ENCODE measurements around the gene ROCK2. TPM values are rescaled to one million over a fixed set of nuclear protein-coding genes. Genes with fewer than 3 reads are reported as not detected.

The ROCK2 gene
- total and polyA plus RNA-seq, 2 of the 13 experiments (the other 11 are each of a cell fraction or from before 2014, with no cell fraction given) = 38.1 to 119 TPM

DNA sequence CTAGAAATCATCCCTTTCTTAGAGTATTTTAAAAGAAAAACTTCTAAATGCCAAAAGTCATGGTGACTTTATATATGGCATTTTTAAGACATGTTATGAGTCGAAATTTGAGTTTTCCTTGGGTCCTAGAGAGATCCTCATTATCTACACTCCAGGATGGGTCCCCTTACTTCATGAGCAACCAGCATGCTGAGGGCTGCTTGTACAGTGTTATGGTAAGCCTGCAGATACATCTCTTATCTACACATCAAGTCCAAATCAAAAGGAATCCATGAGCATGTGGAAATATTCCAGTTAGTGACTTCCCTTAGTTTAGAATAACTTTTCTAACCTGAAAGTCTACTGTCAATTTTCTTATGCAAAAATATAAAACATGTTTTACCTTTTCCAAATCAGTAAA, 130.5 kb downstream of the ROCK2 start:
- ChIA-PET CTCF (ENCODE audit: low intra/inter-chr PET ratio, low total read pairs) (no interaction called here), POLR2A (no interaction called here)
- no peaks in the 10 kb centered on the region for H3K9me3 ChIP-seq (ENCODE audit: low read length)
- no peaks in the 10 kb centered on the region for H3K4me1 ChIP-seq (ENCODE audit: insufficient read depth, low read length)
- intact Hi-C loops (cut with micrococcal nuclease; ENCODE audit: unreplicated experiment) = no loop called here
- H3K4me3 ChIP-seq (replicated peaks in 1 of 3; ENCODE audit: insufficient read depth in 1 of 3, low read depth in 2 of 3, low read length in 3 of 3) = no peak overlapping the region
- H3K27ac ChIP-seq (ENCODE audit: extremely low read length, insufficient read depth, low read length) = no peak overlapping the region
- ATAC-seq (peak; percentile 17; the same call in 1 of the 3 replicates), FAIRE-seq (no peak), DNase-seq (ENCODE audit: low spot score) (no peak)
- no peak overlapping the region for H3K4me2 ChIP-seq (ENCODE audit: low read depth, low read length)
- in situ Hi-C loops (cut with HindIII; ENCODE audit: extremely low pct_ligation_motif_present, low pct_unique_long_range_greater_than_20kb) = no loop called here
- no peaks in the 10 kb centered on the region for H3K27me3 ChIP-seq (ENCODE audit: control insufficient read depth in 1 of 2, insufficient read depth in 2 of 2, low read length in 2 of 2)
- H3K79me2 ChIP-seq (ENCODE audit: insufficient read depth, low read length) = no peaks in the 10 kb centered on the region
- peaks cover 33 to 96% of the 10 kb centered on the region in 2 experiments for H3K36me3 ChIP-seq (replicated peaks in 1 of 2; ENCODE audit: control insufficient read depth in 1 of 2, insufficient read depth in 2 of 2, low read length in 2 of 2)
- H2AFZ ChIP-seq (ENCODE audit: low read length) = no peak overlapping the region
- H4K20me1 ChIP-seq (ENCODE audit: insufficient read depth, low read length) = peaks cover 4% of the 10 kb centered on the region; the same call in 1 of the 2 replicates
- no TSS peak for BruUV-seq (replicated peaks)
- peak; percentile 88 for TF ChIP-seq RBM22 (optimal IDR thresholded peaks at IDR 0.05; ENCODE audit: low read length)
- no peak for TF ChIP-seq ZNF136 (CRISPR knock-in tag; IDR thresholded peaks at IDR 0.05; ENCODE audit: low read depth)
- no peak overlapping the region for H3K9ac ChIP-seq (ENCODE audit: insufficient read depth, low read depth, low read length)
- WGBS (ENCODE audit: low lambda C conversion rate) = 94% methylated on average over 1 of the region's 1 CpG

DNA sequence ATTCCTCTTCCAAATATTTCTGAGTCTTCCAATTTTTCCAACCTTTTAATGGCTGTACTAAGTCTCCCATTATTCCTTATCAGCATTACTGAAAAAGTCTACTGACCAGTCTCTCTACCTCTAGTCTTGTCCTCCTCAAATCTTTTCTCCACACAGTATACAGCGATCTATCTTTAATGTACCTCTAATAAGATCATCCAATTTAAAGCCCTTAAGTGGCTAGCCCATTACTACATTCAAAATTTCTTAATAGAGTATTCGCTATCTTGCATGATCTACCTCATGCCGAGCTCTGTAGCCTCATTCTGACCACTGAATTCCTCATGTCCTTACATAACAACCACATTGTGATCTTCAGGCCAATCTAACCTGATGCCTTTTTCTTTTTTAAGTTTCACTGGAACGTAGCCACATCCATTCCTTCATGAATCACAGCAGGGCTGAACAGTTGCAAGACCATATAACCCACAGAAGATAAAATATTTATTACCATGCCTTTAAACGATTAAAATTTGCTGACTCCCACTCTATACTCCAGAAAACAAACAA, 131.3 kb downstream of the ROCK2 start:
- no peak overlapping the region for H3K4me3 ChIP-seq (replicated peaks in 1 of 3; ENCODE audit: insufficient read depth in 1 of 3, low read depth in 2 of 3, low read length in 3 of 3)
- H2AFZ ChIP-seq (ENCODE audit: low read length) = no peak overlapping the region
- no peaks in the 10 kb centered on the region for H3K4me1 ChIP-seq (ENCODE audit: insufficient read depth, low read length)
- ChIA-PET CTCF (ENCODE audit: low intra/inter-chr PET ratio, low total read pairs) (no interaction called here), POLR2A (interaction anchor here (1.2 kb wide), 1 partner anchor 131 kb away, joined by 3 read pairs; the partner anchor contains the start of gene ROCK2)
- no peaks in the 10 kb centered on the region for H3K9me3 ChIP-seq (ENCODE audit: low read length)
- H4K20me1 ChIP-seq (ENCODE audit: insufficient read depth, low read length) = peaks cover 4% of the 10 kb centered on the region; the same call in 1 of the 2 replicates
- TF ChIP-seq, protein P1, sequence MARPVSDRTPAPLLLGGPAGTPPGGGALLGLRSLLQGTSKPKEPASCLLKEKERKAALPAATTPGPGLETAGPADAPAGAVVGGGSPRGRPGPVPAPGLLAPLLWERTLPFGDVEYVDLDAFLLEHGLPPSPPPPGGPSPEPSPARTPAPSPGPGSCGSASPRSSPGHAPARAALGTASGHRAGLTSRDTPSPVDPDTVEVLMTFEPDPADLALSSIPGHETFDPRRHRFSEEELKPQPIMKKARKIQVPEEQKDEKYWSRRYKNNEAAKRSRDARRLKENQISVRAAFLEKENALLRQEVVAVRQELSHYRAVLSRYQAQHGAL (CRISPR knock-in tag; IDR thresholded peaks at IDR 0.05; ENCODE audit: not compliant biosample characterization) = no peak
- TF ChIP-seq MAFK (conservative IDR thresholded peaks at IDR 0.05 in 1 of 2, IDR thresholded peaks at IDR 0.05 in 1 of 2; ENCODE audit: low read length in 2 of 2) (peak in 1 of 2 experiments; percentile 56; a peak in 2 of 4 replicates), ZSCAN29 (CRISPR knock-in tag; conservative IDR thresholded peaks at IDR 0.05) (no peak), HOXD1 (CRISPR knock-in tag; IDR thresholded peaks at IDR 0.05) (no peak), ZNF329 (CRISPR knock-in tag; IDR thresholded peaks at IDR 0.05; ENCODE audit: low read depth) (no peak), HNRNPUL1 (IDR thresholded peaks at IDR 0.05; ENCODE audit: low read depth, low read length) (no peak), JUN (CRISPR knock-in tag; IDR thresholded peaks at IDR 0.05) (no peak), MBNL3 (CRISPR knock-in tag; conservative IDR thresholded peaks at IDR 0.05) (no peak), ZNF367 (CRISPR knock-in tag; IDR thresholded peaks at IDR 0.05; ENCODE audit: borderline replicate concordance) (no peak)
- TF ChIP-seq, protein P2, sequence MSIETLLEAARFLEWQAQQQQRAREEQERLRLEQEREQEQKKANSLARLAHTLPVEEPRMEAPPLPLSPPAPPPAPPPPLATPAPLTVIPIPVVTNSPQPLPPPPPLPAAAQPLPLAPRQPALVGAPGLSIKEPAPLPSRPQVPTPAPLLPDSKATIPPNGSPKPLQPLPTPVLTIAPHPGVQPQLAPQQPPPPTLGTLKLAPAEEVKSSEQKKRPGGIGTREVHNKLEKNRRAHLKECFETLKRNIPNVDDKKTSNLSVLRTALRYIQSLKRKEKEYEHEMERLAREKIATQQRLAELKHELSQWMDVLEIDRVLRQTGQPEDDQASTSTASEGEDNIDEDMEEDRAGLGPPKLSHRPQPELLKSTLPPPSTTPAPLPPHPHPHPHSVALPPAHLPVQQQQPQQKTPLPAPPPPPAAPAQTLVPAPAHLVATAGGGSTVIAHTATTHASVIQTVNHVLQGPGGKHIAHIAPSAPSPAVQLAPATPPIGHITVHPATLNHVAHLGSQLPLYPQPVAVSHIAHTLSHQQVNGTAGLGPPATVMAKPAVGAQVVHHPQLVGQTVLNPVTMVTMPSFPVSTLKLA (IDR thresholded peaks at IDR 0.05) = peak; percentile 41; the same call in 1 of the 2 replicates
- 89% methylated on average over 5 of the region's 5 CpGs for WGBS (ENCODE audit: low lambda C conversion rate)
- no peaks in the 10 kb centered on the region for H3K79me2 ChIP-seq (ENCODE audit: insufficient read depth, low read length)
- no peak overlapping the region for H3K27ac ChIP-seq (ENCODE audit: extremely low read length, insufficient read depth, low read length)
- intact Hi-C loops (cut with micrococcal nuclease; ENCODE audit: unreplicated experiment) = no loop called here
- in situ Hi-C loops (cut with HindIII; ENCODE audit: extremely low pct_ligation_motif_present, low pct_unique_long_range_greater_than_20kb) = no loop called here
- H3K9ac ChIP-seq (ENCODE audit: insufficient read depth, low read depth, low read length) = no peak overlapping the region
- H3K27me3 ChIP-seq (ENCODE audit: control insufficient read depth in 1 of 2, insufficient read depth in 2 of 2, low read length in 2 of 2) = no peaks in the 10 kb centered on the region
- no peak overlapping the region for H3K4me2 ChIP-seq (ENCODE audit: low read depth, low read length)
- no peak for FAIRE-seq
- H3K36me3 ChIP-seq (replicated peaks in 1 of 2; ENCODE audit: control insufficient read depth in 1 of 2, insufficient read depth in 2 of 2, low read length in 2 of 2) = peaks cover 34 to 94% of the 10 kb centered on the region in 2 experiments
- BruUV-seq (replicated peaks) = no TSS peak
- ATAC-seq = no peak
- DNase-seq (ENCODE audit: low spot score) = no peak

All from HepG2 (cell line).